ENCODE data around the gene PTPN18.
"Not testable (repeated sequence)": the region's sequence is repeated elsewhere in the genome, so short reads cannot be mapped to it uniquely, and the experiment has no call there.

DNA sequence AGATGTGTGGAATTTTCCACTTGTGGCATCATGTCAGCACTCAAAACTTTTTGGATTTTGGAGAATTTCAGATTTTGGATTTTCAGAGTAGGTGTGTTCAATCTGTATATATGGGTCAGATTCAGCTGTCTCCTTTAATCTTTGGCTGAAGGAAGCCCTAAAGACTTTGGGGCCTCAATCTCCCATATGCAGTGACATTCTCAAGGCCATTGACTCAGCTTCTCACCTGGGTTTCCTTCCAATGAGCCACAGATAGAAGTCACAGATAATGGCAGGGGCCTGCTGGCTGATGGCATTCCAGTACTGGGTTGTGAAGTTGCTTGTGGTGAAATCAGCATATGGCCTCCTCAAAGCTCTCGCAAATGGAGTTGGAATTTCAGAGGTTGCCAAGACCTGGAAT is 63.0 kb downstream of the PTPN18 start:
- TF ChIP-seq, protein P1, sequence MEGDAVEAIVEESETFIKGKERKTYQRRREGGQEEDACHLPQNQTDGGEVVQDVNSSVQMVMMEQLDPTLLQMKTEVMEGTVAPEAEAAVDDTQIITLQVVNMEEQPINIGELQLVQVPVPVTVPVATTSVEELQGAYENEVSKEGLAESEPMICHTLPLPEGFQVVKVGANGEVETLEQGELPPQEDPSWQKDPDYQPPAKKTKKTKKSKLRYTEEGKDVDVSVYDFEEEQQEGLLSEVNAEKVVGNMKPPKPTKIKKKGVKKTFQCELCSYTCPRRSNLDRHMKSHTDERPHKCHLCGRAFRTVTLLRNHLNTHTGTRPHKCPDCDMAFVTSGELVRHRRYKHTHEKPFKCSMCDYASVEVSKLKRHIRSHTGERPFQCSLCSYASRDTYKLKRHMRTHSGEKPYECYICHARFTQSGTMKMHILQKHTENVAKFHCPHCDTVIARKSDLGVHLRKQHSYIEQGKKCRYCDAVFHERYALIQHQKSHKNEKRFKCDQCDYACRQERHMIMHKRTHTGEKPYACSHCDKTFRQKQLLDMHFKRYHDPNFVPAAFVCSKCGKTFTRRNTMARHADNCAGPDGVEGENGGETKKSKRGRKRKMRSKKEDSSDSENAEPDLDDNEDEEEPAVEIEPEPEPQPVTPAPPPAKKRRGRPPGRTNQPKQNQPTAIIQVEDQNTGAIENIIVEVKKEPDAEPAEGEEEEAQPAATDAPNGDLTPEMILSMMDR (IDR thresholded peaks at IDR 0.05), result not testable (repeated sequence)
- TF ChIP-seq POLR2A, EP300 (IDR thresholded peaks at IDR 0.05): not testable (repeated sequence)
